Raji (cell line): ENCODE data around the gene POLA1.

ENCODE experiments used
- POLR2A ChIP-seq: IDR thresholded peaks from 2 replicates; pipeline ENCODE4 v1.6.1; 2011; ENCODE audit warnings: low read depth, low read length, control low read depth; ENCODE audit not compliant: insufficient read depth

Gene POLA1

DNA sequence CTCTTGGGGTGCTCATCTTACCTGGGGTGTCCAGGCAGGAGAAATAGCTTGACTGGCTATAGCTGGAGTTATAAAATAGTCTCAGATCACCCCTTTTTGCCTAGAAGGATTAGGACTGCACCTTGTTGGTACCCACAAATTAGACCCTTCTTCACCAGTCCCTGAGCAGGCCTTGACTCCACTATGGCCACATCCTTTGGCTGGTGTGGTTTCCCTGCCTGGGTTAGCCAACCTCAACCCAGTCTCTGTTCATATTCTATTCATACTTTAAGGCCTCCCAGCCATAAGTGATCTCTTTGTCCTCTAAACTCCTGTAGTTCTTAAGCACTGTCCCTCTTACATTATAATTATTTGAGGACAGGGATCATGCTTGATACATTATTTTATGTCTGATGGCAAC, 252.7 kb downstream of the POLA1 start:
- no peak for TF ChIP-seq POLR2A

DNA sequence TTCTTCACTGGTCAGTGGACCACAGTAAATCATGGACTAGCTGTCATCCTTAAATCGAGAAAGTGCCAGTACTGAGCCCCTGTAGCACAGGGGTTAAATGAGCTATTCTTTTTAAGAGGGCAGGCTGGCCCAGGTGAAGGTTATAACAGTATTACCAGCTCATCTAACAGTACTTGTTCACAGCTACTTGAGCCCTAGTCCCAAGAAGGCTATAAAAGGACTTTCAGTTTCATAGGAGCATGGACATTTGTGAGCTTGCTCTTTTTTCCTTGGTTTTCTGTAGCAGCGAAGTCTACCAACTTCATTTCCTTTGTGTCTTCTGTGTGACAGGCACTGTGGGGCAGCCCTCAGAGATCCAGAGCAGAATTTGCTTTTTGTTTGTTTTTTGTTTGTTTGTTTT, 261.0 kb downstream of the POLA1 start:
- no peak for TF ChIP-seq POLR2A

DNA sequence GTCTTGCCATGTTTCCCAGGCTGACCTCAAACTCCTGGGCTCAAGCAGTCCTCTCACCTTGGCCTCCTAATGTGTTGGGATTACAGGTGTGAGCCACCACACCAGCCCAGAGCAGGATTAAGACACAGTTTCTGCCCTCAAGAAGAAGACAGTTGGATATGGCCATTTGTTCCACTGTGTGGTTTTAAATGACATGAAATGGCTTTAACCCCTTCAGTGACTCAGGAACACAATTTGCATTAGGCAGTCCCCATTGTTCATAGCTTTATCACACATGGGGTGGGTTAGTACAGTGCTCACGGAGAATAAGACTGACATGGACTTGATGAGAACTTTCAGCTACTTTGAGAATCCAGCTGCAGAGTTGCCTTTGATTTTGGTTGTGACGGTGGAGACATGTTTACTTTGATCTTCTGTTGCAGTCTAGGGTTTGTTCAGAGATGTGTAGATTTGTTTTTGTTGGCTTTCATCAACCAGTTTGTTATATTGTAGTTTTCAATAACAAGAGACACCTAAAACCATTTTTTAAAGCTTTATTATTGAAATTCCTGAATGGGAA, 261.7 kb downstream of the POLA1 start:
- TF ChIP-seq POLR2A, result no peak

DNA sequence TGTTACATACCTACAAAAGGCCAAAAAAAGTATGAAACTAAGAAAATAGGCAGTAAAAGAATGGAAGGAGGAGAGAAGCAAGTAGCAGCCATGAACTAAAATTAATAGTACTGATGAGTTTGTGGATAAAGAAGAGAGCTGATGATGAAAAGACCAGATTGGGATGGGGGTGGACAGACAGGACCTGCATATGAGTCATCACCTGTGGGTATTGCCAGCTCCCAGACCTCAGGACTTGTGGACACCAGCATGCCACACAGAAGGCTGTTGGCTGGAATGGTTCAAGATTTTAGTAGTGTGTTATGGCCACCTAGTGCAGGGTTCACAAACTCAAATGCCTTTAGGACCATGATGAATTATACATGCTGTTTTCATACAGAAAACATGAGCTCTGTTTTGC, 263.1 kb downstream of the POLA1 start:
- TF ChIP-seq POLR2A, result no peak

DNA sequence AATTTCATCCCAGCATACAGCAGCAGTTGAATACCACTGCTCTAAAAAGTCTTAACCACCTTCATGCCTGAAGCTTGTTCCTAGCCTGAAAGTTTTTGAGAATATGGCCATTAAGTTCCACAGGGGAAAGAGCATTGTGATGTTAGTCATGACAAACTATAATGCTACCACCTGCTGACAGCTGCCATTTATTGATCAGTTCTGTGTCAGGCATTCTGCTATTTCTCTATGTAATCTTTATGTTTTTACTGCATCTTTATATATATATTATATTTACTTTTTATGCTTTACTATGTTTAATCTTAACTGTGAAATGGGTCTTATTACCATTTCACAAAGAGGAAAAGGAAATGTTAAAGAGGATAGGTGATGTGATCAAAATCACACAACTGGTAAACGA, 268.1 kb downstream of the POLA1 start:
- no peak for TF ChIP-seq POLR2A

DNA sequence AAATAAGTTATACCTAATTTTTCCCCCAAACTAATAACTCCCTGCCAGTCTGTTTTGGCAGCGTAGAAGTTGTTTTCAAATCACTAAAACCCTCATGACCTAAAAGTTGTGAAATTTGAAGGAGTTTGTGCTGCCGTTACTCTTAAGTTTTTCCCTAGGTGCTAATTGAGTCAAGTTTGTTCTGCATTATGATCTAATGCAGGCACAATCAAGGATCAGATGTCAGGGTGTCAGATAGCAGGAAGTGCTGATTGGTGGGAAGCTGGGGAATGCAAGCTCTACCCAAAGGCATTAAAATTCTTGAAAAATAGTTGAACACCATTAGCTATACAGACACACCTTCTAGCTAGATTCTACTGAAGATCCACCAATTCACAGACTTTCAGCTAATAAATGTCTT, 270.1 kb downstream of the POLA1 start:
- no peak for TF ChIP-seq POLR2A

DNA sequence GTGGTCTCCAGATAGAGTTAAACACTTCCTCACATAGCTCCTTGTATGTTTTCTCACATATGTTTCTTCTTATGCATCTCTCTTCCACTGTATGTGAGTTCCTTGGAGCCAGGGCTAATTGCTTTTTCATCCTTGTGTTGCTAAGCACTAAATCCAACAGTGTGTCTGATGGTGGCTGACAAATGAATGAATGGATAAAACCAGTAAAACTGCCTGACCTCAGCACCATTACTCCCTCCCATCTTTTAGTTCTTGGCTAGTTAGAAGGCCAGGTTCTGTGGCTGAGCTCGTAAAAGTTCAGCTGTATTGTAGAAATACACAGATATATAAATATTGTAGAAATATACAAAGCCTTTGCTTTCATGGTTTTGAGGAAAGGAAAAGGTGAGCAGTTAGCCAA, 271.7 kb downstream of the POLA1 start:
- no peak for TF ChIP-seq POLR2A

DNA sequence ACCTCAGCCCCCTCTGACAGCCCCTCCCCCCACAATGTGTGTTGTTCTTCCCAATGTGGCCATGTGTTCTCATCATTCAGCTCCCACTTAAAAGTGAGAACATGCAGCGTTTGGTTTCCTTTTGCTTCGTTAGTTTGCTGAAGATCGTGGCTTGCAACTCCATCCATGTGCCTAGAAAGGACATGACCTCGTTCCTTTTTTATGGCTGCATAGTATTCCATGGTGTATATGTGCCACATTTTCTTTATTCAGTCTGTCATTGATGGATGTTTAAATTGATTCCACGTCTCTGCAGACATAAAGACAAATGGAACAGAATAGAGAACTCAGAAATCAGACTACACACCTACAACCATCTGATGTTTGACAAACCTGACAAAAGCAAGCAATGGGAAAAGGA, 276.1 kb downstream of the POLA1 start:
- TF ChIP-seq POLR2A, result no peak

DNA sequence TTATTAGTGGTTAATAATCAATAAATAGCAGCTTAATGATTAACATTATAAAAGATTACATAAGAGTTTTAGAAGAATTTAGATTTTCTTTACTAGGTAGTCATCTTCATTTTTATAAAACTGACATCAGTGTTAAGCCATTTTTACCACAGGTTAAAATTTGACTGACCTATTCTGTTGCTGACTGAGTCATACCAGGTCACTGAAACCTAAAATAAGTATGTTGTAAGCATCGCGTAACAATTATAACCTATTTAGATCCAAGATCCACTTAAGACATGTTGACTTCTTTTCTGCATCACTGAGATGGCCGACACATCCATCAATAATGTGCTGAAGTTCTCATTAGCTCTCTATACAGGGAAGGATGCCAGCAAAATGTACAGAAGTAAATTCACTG, 285.4 kb downstream of the POLA1 start:
- no peak for TF ChIP-seq POLR2A

DNA sequence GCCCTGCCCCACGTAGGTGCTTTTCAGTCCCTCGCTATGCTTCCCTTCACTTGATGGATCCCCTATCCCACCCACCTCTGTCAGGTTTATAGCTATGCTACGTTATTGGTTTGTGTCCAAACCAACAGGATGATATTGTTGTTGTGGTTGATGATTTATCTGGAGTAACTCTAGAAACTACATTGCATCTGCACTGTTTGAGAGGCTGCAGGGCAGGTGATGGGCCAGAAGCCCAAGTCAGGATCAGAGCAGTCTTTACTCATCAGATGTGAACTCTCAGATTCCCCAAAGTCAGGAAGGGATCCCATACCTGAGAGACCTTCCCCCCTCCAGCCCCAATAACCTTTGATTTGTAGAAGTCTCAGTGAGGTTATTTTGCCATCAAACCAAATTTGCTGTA, 287.3 kb downstream of the POLA1 start:
- no peak for TF ChIP-seq POLR2A

DNA sequence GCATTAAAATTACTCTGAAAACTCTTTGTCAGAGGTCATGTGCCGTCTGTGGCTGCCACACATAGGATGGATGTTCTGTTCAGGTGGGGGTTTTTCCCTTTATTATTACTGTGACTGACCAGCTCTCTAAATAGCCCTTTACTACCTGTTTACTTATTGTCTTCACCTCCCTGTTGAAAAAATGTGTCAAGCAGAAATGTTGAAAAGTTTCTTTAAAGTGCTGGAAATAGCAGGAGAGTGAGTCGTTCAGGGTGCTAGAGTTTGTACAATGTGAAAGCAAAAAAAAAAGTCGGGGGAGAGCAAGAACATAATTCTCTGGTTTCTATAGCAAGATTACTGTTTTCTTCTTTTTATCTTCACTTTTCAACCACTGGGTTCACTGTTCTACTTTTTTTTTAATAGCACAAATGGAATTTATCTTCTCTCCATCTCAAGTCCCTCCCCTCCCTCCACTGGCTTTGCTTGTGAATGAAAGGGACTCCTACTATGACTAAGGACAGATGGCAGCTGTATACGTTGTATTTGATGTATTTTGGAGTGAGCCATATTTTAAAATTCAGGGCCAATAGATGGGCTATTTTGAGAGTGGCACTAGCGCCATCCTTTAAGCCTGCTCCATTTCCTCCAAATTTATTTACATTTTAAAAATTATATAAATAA, 288.7 kb downstream of the POLA1 start:
- no peak for TF ChIP-seq POLR2A

DNA sequence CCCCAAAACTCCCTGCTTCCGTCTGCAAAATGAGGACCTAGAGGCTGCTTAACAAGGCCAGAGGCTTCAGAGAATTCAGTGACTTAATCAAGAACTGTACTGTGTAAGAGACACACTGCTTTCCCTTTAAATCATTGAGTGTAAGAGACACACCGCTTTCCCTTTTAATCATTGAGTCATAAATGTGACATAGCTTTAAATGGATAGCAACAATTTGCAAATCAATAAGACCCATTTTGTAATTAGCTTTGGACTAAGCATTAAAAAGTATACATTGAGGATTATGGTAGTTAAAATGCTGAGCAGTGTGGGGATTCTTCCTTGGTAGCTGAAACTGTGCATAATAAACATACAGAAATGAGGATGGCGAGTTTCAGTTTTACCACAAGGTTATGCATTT, 290.2 kb downstream of the POLA1 start:
- no peak for TF ChIP-seq POLR2A

DNA sequence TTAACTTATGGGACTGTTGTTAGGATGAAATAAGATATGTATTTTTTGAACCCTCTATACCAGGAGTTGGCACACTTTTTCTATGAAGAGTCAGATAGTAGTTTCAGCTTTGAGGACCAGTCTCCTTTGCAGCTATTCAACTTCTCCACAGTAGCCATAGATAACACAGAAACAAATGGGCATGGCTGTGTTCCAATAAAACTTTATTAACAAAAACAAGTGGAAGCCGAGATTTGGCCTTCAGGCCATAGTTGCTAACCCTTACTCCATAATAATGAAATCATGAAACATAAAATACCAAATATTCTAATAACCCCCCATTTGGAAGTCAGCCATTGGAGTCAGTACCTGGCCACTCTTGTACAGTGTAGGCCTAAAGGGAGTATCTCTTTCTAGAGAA, 291.4 kb downstream of the POLA1 start:
- TF ChIP-seq POLR2A, result no peak

DNA sequence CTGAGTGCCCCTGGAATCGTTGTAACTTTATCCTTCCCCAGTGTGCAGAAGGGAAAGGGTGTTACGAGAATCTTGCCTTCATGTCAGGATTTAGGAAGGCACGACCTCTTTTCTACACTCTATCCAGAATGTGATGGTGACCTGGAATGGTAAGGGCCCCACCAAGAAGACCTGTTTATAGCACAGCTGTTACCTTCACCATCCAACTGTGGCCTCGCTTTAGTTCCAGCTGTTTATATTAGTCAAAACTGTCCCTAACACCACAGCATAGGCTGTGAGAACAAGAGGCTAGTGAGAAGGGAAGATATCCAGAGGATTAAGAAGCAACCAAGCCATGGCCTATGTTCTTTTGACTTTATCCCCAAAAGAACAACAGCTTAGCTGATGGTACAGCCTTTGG, 294.0 kb downstream of the POLA1 start:
- TF ChIP-seq POLR2A, result no peak

DNA sequence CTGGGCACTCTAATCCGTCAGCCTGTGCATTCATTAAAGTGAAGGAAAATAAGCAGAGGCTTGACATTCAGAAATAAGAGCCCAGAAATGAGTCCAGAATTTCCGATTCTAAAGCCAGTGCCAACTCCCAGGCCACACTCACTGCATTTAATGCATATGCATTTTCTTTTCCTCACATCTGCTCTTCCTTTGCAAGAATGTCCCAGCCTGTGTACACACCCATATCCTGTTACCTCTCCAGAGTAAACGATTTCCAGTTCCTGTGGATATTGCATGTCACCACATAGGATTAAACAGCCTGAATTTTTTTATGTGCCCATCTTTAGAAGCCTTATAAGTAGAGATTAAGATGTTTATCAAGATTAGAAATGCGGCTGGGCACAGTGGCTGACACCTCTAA, 294.6 kb downstream of the POLA1 start:
- no peak for TF ChIP-seq POLR2A

DNA sequence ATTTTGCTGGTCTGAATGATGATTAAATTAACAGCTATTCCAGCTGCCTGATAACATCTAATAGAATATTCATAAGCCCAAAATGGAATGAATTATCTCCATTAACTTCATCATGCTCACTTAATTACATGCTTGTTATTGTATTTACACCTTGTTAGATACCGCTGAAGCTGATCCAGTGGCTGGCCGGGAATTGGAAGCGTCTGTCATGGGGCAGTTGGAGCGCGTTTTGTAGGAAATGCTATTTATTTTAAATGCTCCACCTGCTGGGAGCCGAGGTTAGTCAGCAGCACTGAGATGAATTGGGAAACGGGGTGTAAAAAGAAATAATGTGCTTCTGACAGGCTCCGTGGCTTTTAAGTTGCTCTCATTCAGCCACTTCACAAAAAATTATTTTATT, 296.8 kb downstream of the POLA1 start:
- no peak for TF ChIP-seq POLR2A

DNA sequence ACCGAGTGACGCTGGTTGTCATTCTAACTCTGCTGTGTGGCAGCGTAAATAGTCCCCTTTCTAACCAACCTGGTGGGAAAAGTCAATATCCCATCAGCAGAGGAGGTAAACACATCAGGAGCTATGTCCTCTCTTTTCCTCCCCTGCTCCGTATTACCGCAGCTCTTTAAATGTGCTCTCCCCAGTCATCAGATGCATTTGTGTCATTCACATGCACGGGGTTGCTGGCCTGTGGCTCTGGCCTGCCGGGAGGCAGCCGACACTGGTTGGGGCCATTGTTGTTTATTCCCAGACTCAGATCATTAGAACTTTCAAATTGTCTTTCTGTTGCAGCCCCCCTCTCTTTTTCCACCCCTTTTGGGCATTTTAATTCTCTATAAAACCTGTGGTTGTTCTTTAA, 300.2 kb downstream of the POLA1 start:
- TF ChIP-seq POLR2A, result no peak

DNA sequence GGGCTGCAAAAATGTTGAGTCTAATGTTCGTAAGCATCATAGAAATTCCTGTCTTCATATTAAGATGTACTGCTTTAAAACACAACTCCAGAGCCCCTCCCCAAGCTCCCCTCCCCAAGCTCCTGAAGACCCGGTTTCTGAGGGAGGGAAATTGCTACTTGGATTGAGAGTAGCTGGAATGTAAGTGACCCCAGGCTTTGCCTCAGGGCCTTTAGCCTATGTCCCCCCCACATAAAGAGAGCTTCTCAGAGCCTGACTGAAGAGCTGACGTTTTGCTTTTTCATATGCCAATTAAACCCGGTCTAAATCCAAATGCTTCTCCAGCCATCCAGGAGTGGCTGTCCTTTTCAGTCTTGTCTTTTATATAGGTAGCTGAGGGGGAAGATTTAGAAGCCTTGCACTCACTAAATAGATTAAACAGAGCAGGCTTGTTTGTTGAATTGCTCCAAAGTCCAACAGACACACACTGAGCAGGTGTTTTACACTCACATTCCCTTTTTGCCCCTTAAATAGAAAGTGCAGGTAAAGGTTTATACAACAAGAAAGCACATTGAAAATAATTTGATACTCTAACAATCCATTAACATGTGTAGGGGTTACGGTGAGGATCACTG, 302.5 kb downstream of the POLA1 start:
- TF ChIP-seq POLR2A, result no peak

DNA sequence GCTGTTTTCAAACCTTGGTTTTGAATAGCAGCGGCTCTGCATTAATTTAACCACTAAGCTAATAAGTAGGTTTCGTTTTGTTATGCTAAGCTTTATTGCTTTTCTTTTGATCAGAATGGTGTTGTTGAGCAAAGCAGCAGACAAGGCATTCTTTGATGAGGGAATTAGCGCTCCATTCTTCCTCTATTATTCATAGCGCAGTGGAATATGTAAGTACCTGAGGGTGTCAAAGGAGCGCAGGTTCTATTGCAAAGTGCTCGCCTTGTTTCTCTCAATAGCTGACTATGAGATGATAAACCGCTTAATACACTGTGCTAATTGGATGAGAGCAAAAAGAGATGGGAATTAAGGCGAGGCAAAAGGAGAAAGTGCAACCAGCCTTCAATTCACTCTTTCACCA, 305.8 kb downstream of the POLA1 start:
- no peak for TF ChIP-seq POLR2A
